ENCODE measurements around the gene PIF1.
A peak's percentile ranks its signal among the peaks of the same experiment; 100 is the strongest.
"Not testable (repeated sequence)": the region's sequence is repeated elsewhere in the genome, so short reads cannot be mapped to it uniquely, and the experiment has no call there.

The PIF1 gene

DNA sequence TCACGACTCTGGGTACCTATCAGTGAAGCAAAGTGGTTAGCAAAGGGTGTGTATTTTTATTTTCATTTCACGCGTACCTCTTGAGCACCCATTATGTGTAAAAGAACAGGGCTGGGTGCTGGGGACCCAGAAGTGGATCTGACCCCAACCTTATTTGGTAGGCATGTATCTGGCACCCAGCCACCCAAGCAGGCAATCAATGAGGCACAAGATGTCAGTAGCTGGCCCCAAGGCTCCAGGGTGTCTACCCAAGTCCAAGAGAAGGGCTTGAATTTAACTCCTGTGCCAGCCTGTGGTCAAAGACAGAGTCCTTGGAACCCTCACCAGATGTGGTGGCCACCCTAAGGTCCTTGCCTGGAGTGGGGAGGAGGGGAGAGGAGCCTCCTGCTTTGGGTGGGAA is 22.0 kb upstream of the PIF1 start:
- DNase-seq (ENCODE audit: low spot score), result no peak

DNA sequence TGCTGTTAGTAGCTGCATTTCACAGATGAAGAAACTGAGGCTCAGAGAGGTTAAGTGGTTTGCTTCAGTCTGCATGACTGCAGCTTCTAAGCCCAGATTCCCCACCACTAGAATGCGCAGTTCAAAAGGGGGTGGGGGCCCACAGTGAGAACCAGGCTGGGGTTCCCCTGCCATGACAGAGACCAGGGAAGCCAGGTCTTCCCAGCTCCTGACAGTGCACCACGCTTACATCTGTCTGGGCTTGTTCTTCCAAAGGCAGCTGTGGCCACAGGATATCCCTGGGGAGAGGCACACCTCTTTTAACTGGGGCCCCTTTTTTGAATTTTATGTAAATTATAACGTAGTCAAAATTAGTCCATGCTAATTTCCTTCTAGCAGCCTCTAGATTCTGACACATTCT is 21.6 kb upstream of the PIF1 start:
- DNase-seq (ENCODE audit: low spot score), result no peak

DNA sequence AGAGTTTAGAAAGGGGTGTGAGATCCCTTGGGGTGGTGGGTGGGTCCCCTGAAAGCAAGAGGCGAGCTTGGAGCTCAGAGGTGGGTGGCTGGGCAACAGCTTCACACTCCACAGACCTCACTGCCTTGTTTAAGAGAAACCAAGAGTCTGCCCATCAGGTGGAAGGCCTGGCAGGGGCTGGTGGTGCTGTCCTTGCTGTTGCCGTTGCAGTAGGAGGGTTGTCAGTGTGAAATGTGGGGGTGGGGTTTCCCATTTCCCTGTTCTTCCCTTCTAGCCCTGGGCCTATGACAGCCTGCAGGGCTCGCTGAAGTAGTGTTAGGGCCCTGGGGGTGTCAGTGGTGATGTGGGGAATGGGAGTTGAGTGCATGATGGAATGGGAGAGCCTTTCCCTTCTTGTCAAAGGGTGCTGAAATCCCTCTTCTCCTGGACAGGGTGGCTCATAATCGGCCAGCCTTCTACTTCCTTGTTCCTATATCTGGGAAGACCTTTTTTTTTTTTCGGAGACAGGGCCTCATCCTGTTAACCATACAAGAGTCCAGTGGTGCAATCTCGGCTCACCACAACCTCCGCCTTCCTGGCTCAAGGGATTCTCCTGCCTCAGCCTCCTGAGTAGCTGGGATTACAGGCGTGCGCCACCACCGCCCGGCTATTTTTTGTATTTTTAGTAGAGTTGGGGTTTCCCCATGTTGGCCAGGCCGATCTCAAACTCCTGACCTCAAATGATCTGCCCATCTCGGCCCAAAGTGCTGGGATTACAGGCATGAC is 20.6 kb upstream of the PIF1 start:
- DNase-seq (ENCODE audit: low spot score), result no peak

DNA sequence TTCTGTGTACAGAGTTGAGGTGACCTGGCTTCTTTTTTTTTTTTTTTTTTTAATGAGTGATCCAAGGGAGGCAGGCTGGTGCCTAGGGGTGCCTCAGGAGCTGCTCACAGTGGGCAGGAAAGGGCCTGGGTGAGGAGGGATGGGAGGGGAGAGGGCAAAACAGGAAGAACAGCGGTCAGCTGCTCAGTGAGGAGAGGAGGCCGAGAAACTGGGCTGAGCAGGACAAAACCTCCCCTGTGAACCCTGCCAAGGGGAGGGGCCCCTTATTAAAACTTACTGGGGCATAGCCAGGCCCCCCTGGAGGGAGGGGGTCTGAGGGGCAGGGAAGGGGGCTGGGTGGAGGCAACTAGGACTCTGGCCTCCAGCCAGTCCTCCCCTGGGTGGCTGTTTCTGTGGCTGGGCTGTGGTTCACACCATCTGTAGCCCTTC is 19.8 kb upstream of the PIF1 start:
- no peak for DNase-seq (ENCODE audit: low spot score)

DNA sequence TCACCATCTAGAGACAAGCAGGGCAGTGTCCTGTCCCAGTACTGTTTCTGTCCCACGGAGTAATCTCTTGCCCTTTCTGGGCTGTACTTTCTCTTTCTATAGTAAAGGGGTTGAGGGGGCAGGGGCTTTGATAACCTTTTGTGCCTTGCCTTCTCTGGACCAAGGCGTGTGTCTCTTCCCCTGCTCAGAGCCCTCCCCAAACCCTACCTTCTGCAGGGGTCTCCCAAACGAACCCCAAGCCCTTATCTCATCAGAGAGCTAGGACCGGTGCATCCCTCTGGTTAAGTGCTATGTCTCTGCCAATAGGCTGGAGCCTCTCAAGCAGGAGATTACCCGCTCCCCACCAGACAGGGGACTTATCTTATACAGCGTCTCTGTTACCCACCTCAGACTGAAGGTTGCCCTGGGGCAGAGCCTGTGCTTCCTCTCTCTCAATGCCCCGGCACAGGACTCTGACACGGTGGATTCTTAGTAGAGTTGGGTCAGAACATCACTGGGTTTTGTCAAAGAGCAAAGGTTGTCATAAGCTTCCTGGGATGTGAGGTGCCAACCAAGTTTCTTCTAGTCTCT is 19.2 kb upstream of the PIF1 start:
- no peak for DNase-seq (ENCODE audit: low spot score)

DNA sequence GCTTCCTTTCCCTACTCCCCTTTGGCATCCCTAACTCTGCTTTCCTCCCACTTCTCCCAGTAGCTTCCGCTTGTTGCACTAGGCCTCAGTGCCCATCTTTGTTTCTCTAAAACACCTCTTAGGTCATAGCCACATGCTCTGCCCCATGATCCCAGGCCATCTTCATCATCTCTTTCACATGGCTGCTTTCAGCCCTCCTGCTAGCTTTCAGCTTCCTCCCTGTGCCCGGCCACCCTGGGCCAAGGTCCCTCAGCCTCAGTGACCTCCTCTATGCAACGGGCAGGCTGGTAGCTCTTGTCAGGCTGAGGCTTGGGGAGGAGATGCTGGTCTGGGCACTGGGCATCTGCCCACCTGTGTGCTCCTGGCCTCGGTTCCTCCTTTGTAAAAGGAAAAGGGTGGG is 18.5 kb upstream of the PIF1 start:
- no peak for DNase-seq (ENCODE audit: low spot score)

DNA sequence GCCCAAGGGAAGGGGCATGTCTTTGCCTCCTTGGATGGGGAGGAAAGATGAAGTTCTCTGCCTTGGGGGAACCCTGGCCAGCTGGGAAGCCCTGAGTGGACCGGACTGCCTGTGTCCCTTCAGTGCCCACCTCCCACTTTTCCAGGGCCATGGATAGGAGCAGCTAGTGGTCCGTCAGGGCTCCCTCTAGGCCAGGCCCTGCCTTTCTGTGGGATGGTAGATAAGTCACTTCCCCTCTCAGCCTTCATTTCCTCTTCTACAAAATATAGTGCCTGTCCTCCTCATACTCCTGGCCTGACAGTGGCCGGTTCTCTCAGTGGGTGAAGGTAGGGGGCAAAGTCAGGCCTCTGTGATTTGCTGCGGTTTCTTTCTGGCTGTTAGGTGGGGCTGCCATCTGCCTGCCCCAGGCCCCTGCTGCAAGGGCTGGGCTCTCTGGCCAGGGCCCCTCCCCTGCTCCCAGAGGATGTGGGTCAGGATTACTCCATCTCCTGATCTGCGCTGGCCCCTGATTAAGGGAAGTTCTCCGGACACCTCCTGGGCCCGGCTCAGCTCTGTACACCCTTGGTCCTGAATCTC is 17.6 kb upstream of the PIF1 start:
- DNase-seq (ENCODE audit: low spot score), result no peak

DNA sequence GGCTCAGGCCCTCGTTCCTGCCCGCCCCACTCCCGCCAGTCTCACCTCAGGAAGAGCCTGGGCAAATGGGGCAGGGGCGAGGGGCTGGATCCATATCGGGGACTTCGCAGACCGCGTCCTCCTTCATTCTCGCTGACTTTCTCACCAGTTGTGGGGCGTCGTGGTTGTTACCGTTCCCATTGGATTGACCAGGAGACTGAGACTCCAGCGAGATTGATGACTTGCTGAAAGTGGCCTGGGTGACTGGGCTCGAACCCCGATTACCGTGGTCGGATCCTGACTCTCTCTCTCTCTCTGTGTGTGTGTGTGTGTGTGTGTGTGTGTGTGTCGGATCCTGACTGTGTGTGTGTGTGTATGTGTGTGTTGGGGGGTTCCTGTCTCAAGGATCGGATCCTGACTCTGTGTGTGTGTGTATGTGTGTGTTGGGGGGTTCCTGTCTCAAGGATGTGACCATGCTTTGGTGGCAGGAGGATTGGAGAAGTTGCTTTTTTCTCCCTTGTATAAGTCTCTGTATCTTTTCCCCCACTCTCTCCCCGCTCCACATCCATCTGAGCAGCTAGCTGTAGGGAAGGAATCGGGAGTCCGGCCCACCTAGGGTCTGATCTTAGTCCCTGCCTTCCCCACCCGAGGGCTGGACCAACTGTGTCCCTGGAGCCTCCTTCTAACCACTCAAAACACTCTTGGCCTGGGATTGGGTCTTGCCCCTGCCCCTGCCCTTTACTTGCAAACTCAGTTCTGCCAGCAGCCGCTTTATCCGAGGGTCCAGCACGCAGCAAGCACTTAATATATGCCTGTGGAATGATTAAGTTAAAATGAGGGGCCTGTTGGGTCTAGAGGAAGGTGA is 16.9 kb upstream of the PIF1 start:
- no peak for DNase-seq (ENCODE audit: low spot score)

DNA sequence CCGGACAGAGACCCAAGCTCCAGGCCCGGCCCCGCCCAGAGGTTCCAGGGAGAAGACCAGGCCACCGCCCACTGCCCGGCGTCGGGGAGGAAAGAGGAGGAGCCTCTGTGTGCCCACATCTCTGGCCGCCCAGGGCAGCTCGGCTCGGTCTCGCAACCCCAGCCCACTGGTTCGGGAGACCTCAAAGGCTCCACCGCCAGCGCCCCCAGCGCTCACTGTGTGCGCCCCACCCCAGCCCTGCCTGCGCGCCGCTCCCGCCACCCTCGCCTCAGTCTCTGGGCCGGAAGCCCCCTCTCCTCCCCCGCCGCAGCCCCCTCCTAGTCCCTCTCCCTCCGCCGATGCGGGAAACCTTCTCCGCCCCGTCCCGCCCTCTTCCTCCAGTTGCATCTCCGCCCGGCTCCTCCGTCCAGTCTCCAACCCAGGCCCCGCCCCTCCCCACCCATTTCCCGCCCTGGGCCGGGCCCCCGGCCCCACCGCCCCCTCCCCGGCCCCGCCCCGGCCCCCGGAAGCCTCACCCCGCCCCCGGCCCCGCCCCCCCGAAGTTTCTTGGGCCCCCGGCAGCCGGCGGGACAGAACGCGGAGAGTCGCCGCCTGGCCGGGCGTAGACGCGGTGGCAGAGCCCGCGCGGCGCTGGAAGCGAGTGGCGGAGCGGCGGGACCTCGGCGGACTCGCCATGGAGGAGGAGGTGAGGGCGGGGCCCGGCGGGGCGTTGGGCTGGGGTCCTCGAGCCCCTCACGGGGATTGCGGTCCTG is 16.1 kb upstream of the PIF1 start, which contains the start of gene PLEKHO2:
PLEKHO2 (plus strand) TSS at position 572 of the 752 bp plus-strand sequence; CDS start at position 674, 102 bp downstream.
- peak; percentile 97 for DNase-seq (ENCODE audit: low spot score)

DNA sequence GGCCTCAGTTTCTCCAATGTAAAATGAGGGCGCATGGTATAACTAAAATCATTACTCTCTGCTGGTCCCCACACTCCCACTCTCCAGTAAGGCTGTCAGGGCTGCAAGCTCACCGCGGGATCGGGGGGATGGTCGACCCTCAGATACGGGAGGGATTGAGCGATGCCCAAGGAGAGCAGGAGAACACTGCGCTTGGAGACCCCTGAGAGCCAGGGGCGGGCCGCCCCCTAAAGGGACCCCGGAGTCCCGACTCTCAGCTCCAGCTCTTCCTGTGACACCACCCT is 15.6 kb upstream of the PIF1 start:
- DNase-seq (ENCODE audit: low spot score), result no peak

DNA sequence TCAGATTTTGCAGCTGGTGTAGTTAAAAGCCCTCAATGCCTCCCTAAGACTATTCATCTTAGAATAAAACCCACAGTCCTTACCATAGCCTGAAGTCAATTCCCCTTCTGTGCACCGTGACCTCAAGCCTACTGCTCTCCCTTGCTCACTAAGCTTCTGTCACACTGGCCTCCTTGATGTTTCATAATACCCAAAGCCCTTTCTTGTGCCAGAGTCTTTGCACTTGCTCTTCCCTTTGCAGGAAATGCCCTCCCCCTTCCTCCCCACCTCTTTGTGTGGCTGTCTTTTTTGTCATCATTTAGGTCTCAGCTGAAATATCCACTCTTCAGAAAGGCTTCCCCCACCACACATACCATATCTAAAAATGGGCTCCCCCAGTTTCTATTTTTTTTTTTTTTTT is 12.1 kb upstream of the PIF1 start:
- DNase-seq (ENCODE audit: low spot score), result peak; percentile 80

DNA sequence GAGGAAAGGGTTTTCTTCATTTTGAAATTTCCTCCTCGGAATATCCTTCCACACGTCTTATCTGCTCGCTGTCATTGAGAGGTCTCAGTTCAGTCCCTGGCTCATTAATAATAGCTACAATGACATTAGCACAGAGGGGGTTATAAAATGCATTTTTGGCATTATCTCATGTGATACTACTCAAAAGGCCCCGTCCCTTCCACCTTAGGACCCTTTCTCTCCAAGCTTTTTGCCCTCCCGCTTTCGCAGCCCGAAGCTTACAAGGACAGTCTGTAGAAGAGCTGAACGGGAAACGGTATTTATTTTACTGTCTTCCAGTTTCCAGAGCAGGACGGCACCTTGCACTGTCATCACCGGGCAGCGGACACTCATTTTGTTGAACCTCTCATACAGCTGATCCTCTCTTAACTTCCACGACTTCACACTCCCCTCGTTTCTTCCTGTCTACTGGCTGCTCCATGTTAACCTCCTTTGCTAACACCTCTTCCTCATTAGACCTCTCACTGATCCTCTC is 10.6 kb upstream of the PIF1 start:
- DNase-seq (ENCODE audit: low spot score), result no peak

DNA sequence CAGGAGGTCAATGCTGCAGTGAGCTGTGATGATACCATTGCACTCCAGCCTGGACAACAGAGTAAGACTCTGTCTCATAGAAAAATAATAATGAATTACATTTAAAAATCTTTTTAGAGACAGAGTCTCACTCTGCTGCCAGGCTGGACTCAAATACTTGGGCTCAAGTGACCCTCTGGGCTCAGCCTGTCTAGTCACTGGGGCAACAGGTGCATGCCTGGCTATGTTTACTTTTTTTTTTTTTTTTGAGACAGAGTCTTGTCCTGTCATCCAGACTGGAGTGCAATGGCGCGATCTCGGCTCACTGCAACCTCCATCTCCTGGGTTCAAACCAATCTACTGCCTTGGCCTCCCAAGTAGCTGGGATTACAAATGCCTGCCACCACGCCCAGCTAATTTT is 8.2 kb upstream of the PIF1 start:
- no peak for DNase-seq (ENCODE audit: low spot score)

DNA sequence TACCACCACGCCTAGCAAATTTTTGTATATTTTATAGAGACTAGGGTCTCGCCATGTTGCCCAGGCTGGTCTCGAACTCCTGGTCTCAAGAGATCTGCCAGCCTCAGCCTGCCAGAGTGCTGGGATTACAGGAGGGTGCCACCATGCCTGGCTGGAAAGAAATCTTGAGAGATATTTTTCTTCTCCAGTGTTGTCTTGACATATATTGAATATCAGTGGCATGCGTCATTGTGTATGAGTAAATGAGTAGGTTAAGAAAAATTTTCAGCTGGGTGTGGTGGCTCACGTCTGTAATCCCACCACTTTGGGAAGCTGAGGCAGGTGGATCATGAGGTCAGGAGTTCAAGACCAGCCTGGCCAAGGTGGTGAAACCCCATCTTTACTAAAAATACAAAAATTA is 3.5 kb upstream of the PIF1 start:
- no peak for DNase-seq (ENCODE audit: low spot score)

DNA sequence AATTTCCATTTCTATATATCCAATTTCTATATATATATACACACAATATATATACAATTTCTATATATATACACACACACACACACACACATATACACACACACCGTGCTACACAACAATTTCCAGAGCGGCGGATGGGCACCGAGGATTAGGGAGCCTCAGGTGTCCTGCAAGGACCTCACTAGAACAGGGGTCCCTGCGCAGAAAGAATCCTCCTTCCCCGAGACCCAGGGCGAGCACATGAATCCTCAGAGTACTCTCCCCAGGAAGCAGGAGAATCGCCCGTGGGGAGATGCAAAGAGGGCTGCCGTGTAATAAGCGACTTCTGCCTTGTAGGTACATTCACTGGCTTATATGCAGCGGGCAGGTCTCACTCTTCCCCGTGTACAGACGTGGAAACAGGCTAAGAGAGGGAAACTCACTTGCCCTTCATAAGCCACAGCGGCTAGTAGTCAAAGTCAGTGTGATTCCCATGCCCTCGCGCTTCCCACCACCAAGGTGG is 467 bp downstream of the PIF1 start:
- no peak for DNase-seq (ENCODE audit: low spot score)

DNA sequence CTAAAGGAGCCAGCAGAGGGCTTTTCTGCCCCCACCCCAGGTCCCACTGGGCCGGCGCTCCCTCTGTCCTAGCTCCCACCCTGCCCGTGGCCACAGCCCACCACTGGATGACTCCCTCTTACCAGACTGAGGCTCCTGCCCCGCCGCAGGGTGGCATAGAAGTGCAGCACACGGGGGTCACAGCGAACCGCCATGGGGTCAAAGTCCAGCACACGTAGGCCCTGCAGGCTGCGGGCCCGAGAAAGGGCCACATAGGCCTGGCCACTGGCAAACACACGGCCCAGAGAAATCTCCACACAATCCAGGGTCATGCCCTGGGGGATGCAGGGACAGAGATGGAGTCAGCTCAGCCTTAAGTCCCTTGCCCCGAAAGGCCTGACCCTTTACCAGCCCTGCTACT is 9.0 kb downstream of the PIF1 start:
- no peak for DNase-seq (ENCODE audit: low spot score)

DNA sequence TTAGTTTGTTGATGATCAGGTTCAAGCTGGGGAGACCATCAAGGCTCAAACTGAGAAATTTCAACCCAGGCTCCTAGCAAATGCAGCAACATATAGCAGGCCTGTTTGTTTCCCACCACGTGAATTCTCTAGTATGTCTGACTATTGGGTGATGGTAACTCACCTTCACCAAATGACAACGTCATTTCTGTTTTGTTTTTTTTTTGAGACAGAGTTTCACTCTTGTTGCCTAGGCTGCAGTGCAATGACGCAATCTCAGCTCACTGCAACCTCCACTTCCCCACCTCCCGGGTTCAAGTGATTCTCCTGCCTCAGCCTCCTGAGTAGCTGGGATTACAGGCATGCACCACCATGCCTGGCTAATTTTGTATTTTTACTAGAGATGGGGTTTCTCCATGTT is 10.5 kb downstream of the PIF1 start:
- DNase-seq (ENCODE audit: low spot score), result not testable (repeated sequence)

DNA sequence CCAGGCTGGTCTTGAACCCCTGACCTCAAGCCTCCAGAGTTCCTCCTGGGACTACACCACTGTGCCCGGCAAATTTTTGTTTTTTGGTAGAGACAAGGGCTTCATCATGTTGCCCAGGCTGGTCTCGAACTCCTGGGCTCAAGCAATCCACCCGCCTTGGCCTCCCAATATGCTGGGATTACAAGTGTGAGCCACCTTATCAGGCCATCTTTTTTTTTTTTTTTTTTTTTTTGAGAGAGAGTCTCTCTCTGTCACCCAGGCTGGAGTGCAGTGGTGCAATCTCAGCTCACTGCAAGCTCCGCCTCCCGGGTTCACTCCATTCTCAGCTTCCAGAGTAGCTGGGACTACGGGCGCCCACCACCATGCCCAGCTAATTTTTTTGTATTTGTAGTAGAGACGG is 11.2 kb downstream of the PIF1 start:
- DNase-seq (ENCODE audit: low spot score), result not testable (repeated sequence)

DNA sequence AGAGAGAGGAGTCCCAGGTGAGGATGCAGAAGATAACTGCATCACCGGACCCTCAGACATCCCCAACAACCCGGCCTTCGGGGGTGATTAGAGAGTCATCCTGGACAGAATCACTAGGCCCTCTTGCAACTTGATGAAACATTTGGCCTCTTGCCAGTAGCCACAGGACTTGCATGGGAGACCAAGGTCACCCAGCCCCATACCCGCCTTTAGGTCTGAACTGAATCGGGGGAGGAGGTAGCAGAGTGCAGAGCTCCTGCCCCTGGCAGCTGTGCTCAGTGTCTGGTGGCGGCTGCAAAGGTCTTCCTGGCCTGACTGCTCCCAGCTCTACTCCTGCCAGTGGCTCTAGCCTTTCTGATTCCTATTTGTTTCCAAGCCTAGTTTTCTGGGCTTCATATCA is 12.4 kb downstream of the PIF1 start:
- DNase-seq (ENCODE audit: low spot score), result no peak

DNA sequence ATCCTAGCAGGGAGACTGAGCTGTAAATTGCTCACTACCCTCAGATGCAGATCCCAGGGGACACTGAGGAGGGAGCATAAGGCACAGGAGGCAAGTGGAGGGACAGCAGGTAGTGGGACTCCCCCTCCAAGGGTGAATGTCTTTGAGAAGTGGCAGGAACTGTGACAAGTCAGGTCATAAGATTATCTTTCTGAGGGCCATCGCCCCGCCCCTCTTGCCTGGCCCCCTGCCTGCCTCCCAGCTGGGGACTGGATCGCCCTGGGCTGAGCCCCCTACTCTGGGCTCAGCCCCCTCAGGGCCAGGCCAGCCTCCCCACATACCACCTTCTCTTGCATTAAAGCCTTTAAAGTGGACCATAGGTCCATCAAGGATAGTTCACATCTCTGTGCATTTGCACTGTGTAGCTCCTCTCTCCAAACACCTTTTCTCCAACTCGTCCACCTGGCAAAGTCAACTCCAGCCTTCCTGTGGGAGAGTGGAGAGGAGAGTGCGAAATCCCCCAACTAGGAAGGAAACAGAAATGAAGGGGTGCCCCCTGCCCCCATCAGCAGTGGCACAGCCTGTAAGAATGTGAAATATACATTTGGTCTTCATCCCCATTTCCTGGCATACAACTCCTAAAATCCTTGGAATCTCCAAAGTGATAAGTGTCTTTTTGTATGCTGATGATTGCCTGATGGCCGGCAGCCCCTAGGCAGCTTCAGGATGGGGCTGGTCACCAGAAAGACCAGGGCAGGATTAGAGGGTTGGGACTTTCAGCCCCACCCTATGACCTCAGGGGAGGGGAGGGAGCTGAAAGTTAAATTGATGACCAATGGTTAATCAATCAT is 14.7 kb downstream of the PIF1 start:
- DNase-seq (ENCODE audit: low spot score), result no peak
